ENCODE measurements around the gene MYADM. TPM values are rescaled to one million over a fixed set of nuclear protein-coding genes. Genes with fewer than 3 reads are reported as not detected.

Gene MYADM
- total RNA-seq, 1 donor = 17.4 TPM

DNA sequence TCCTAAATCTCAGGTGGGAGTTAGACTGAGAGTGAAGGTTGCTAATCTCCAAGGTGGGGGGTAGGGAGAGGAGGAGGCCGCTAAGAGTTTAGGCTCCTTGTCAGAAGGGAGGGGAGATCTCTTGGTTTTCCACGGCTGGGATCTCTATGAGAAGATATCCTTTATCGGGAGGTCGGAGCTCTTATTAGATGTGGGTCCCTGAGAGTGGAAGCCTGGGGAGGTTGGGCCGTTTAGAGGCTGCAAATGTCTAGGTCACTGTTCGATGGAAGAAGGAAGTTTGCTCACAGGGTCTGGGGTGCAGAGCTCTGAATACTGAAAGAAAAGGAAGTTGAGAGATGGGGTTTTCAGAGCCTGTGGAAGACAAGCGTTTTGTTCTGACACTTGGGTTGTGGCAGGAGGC is 3.8 kb downstream of the MYADM start:
- H3K4me2 ChIP-seq (ENCODE audit: insufficient read depth, low read length) = no peak overlapping the region
- peaks cover 30% of the 10 kb centered on the region for H4K20me1 ChIP-seq (ENCODE audit: insufficient read depth, low read length)
- H3K36me3 ChIP-seq (ENCODE audit: insufficient read depth, low read length) = peaks cover 39% of the 10 kb centered on the region
- H3K4me1 ChIP-seq (ENCODE audit: insufficient read depth, low read length) = peaks cover 8% of the 10 kb centered on the region
- H3K9me3 ChIP-seq (ENCODE audit: low read depth, low read length) = no peaks in the 10 kb centered on the region
- H3K4me3 ChIP-seq (ENCODE audit: insufficient read depth, low read length) = no peak overlapping the region
- no peak overlapping the region for H3K27ac ChIP-seq (ENCODE audit: low read depth, low read length)
- no peak overlapping the region for H2AFZ ChIP-seq (ENCODE audit: low read length)
- H3K79me2 ChIP-seq (ENCODE audit: insufficient read depth, low read length) = peaks cover 32% of the 10 kb centered on the region
- TF ChIP-seq, protein P1, sequence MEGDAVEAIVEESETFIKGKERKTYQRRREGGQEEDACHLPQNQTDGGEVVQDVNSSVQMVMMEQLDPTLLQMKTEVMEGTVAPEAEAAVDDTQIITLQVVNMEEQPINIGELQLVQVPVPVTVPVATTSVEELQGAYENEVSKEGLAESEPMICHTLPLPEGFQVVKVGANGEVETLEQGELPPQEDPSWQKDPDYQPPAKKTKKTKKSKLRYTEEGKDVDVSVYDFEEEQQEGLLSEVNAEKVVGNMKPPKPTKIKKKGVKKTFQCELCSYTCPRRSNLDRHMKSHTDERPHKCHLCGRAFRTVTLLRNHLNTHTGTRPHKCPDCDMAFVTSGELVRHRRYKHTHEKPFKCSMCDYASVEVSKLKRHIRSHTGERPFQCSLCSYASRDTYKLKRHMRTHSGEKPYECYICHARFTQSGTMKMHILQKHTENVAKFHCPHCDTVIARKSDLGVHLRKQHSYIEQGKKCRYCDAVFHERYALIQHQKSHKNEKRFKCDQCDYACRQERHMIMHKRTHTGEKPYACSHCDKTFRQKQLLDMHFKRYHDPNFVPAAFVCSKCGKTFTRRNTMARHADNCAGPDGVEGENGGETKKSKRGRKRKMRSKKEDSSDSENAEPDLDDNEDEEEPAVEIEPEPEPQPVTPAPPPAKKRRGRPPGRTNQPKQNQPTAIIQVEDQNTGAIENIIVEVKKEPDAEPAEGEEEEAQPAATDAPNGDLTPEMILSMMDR (IDR thresholded peaks at IDR 0.05; ENCODE audit: extremely low read depth, low read depth, low read length) = no peak
- H3K27me3 ChIP-seq (ENCODE audit: insufficient read depth, low read length) = no peaks in the 10 kb centered on the region
- peak; percentile 77 for DNase-seq (ENCODE audit: insufficient read length, low spot score, missing footprints)

DNA sequence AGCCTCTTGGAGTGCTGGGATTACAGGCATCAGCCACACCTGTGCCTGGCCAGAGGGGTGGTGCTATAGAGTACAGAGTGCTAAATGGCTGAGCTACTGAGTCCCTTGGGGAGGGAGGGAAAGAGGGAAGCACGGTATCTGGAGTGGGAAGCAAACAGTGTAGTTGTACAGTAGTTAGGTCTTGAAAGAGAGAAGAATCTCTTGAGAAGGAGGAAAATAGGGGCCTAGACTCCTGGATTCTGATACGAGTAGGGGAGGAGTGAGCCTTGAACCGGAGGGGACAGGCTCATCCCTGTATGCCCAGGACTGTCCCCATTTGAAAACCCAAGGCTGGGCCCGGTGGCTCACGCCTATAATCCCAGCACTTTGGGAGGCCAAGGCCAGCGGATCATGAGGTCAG is 5.1 kb downstream of the MYADM start:
- Histone ChIP-seq H3K9me3 (ENCODE audit: low read depth, low read length) (no peaks in the 10 kb centered on the region), H3K27me3 (ENCODE audit: insufficient read depth, low read length) (no peaks in the 10 kb centered on the region), H4K20me1 (ENCODE audit: insufficient read depth, low read length) (peaks cover 30% of the 10 kb centered on the region), H3K79me2 (ENCODE audit: insufficient read depth, low read length) (peaks cover 28% of the 10 kb centered on the region), H3K4me2 (ENCODE audit: insufficient read depth, low read length) (no peak overlapping the region), H3K36me3 (ENCODE audit: insufficient read depth, low read length) (peaks cover 41% of the 10 kb centered on the region), H3K27ac (ENCODE audit: low read depth, low read length) (no peak overlapping the region), H2AFZ (ENCODE audit: low read length) (no peak overlapping the region), H3K4me1 (ENCODE audit: insufficient read depth, low read length) (no peaks in the 10 kb centered on the region), H3K4me3 (ENCODE audit: insufficient read depth, low read length) (no peak overlapping the region)
- DNase-seq (ENCODE audit: insufficient read length, low spot score, missing footprints) = peak; percentile 77
- TF ChIP-seq, protein P1 (IDR thresholded peaks at IDR 0.05; ENCODE audit: extremely low read depth, low read depth, low read length) = no peak

- Histone ChIP-seq H3K9me3 (ENCODE audit: low read depth, low read length) (no peaks in the 10 kb centered on the region), H3K4me1 (ENCODE audit: insufficient read depth, low read length) (no peaks in the 10 kb centered on the region), H3K4me2 (ENCODE audit: insufficient read depth, low read length) (no peak overlapping the region), H3K79me2 (ENCODE audit: insufficient read depth, low read length) (peaks cover 16% of the 10 kb centered on the region), H3K36me3 (ENCODE audit: insufficient read depth, low read length) (peaks cover 41% of the 10 kb centered on the region), H3K27ac (ENCODE audit: low read depth, low read length) (no peak overlapping the region), H2AFZ (ENCODE audit: low read length) (no peak overlapping the region), H3K27me3 (ENCODE audit: insufficient read depth, low read length) (no peaks in the 10 kb centered on the region), H4K20me1 (ENCODE audit: insufficient read depth, low read length) (peaks cover 30% of the 10 kb centered on the region), H3K4me3 (ENCODE audit: insufficient read depth, low read length) (no peak overlapping the region)
- TF ChIP-seq, protein P1 (IDR thresholded peaks at IDR 0.05; ENCODE audit: extremely low read depth, low read depth, low read length) = no peak
- peak; percentile 37 for DNase-seq (ENCODE audit: insufficient read length, low spot score, missing footprints)
Measured at GRCh38 chr19:53873773-53874605, 6.3 kb downstream of the MYADM start.

GRCh38 chr19:53874606-53874990 is 6.9 kb downstream of the MYADM start:
- no peak overlapping the region for H2AFZ ChIP-seq (ENCODE audit: low read length)
- H3K4me3 ChIP-seq (ENCODE audit: insufficient read depth, low read length) = no peak overlapping the region
- H3K36me3 ChIP-seq (ENCODE audit: insufficient read depth, low read length) = peaks cover 41% of the 10 kb centered on the region
- H3K9me3 ChIP-seq (ENCODE audit: low read depth, low read length) = no peaks in the 10 kb centered on the region
- H3K4me1 ChIP-seq (ENCODE audit: insufficient read depth, low read length) = peaks cover 3% of the 10 kb centered on the region
- peaks cover 12% of the 10 kb centered on the region for H3K79me2 ChIP-seq (ENCODE audit: insufficient read depth, low read length)
- H4K20me1 ChIP-seq (ENCODE audit: insufficient read depth, low read length) = peaks cover 30% of the 10 kb centered on the region
- peaks cover 2% of the 10 kb centered on the region for H3K27me3 ChIP-seq (ENCODE audit: insufficient read depth, low read length)
- TF ChIP-seq, protein P1 (IDR thresholded peaks at IDR 0.05; ENCODE audit: extremely low read depth, low read depth, low read length) = no peak
- DNase-seq (ENCODE audit: insufficient read length, low spot score, missing footprints) = peak; percentile 14
- H3K4me2 ChIP-seq (ENCODE audit: insufficient read depth, low read length) = no peak overlapping the region
- no peak overlapping the region for H3K27ac ChIP-seq (ENCODE audit: low read depth, low read length)
